Ishikawa (cell line): Measurements from ENCODE around the gene SF3A1.

Source experiments
- CEBPB ChIP-seq: IDR thresholded peaks from 2 replicates; pipeline ENCODE4 v1.6.1; 2012
- CREB1 ChIP-seq: IDR thresholded peaks from 2 replicates; pipeline ENCODE4 v1.6.1; 2012; ENCODE audit warnings: low read depth
- EGR1 ChIP-seq: IDR thresholded peaks from 2 replicates; pipeline ENCODE4 v1.6.1; 2012
- EP300 ChIP-seq: IDR thresholded peaks from 2 replicates; pipeline ENCODE4 v1.6.1; 2012; ENCODE audit warnings: borderline replicate concordance
- FOXM1 ChIP-seq: IDR thresholded peaks from 2 replicates; pipeline ENCODE4 v1.6.1; 2012; ENCODE audit warnings: low read depth, borderline replicate concordance
- NFIC ChIP-seq: IDR thresholded peaks from 2 replicates; pipeline ENCODE4 v1.6.1; 2012
- RAD21 ChIP-seq: IDR thresholded peaks from 2 replicates; pipeline ENCODE4 v1.6.1; 2012; ENCODE audit warnings: low read depth
- REST ChIP-seq: IDR thresholded peaks from 2 replicates; pipeline ENCODE4 v1.6.1; 2012; ENCODE audit warnings: low read depth, mild to moderate bottlenecking
- TAF1 ChIP-seq: IDR thresholded peaks from 2 replicates; pipeline ENCODE4 v1.6.1; 2012; ENCODE audit warnings: low read depth, mild to moderate bottlenecking
- TCF12 ChIP-seq: IDR thresholded peaks from 2 replicates; pipeline ENCODE4 v1.6.1; 2012; ENCODE audit warnings: low read depth
- TEAD4 ChIP-seq: IDR thresholded peaks from 2 replicates; pipeline ENCODE4 v1.6.1; 2012
- YY1 ChIP-seq: IDR thresholded peaks from 2 replicates; pipeline ENCODE4 v1.6.1; 2012; ENCODE audit warnings: low read depth
- ZBTB7A ChIP-seq: IDR thresholded peaks from 2 replicates; pipeline ENCODE4 v1.6.1; 2012; ENCODE audit warnings: low read depth
- TF ChIP-seq, protein P1 (sequence below): IDR thresholded peaks from 2 replicates; pipeline ENCODE4 v1.6.1; 2012
- TF ChIP-seq, protein P2 (sequence below): IDR thresholded peaks from 2 replicates; pipeline ENCODE4 v1.6.1; 2012

SF3A1 gene

DNA sequence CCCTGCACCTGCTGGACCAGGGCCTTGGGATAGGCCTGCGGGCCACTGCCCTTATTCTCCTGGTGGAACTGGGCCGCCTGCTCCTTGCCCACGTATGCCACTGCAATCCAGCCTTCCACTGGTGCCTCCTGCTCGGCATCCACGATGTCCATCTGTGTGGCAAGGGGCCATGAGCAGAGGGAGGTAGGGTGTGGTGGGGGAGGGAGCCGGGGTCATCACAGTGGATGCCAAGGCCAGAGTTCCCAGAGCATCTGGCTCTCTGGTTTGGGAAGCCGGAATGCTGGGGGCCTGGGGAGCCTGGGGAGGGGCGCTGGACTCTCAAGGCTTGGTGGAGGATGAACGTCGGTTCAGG is 29.9 kb upstream of the SF3A1 start:
- TF ChIP-seq, protein P1, sequence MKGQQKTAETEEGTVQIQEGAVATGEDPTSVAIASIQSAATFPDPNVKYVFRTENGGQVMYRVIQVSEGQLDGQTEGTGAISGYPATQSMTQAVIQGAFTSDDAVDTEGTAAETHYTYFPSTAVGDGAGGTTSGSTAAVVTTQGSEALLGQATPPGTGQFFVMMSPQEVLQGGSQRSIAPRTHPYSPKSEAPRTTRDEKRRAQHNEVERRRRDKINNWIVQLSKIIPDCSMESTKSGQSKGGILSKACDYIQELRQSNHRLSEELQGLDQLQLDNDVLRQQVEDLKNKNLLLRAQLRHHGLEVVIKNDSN, result no peak
- no peak for TF ChIP-seq TCF12
- TF ChIP-seq, protein P2, sequence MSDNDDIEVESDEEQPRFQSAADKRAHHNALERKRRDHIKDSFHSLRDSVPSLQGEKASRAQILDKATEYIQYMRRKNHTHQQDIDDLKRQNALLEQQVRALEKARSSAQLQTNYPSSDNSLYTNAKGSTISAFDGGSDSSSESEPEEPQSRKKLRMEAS, result no peak
- no peak for TF ChIP-seq CEBPB
- TF ChIP-seq EGR1, result no peak
- TF ChIP-seq YY1, result no peak
- TF ChIP-seq TEAD4, result no peak
- TF ChIP-seq NFIC, result no peak
- no peak for TF ChIP-seq TAF1
- TF ChIP-seq RAD21, result no peak

DNA sequence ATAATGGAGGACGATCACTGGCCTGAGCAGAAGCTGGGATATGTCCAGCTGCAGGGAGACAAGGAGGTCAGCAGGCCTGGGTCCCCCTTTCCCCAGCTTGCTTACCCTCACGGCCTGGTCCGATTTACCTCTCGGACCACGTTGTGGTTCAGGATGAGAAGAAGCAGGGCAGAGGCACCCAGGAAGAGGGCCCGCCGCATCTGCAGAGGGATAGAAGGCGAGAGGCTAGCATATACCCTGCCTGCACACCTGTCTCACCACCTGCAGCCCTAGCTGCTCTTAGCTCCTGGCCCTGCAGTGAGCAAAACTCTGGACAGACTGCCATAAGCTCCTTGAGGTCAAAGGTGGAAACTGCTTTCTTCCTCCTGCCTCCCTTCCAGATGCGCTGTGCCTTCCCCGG is 29.2 kb upstream of the SF3A1 start:
- no peak for TF ChIP-seq EP300
- TF ChIP-seq ZBTB7A, result no peak
- no peak for TF ChIP-seq REST
- no peak for TF ChIP-seq FOXM1
- TF ChIP-seq TAF1, result no peak
- TF ChIP-seq EGR1, result no peak
- no peak for TF ChIP-seq CEBPB
- TF ChIP-seq TCF12, result no peak
- TF ChIP-seq, protein P2, result no peak
- no peak for TF ChIP-seq CREB1
- TF ChIP-seq NFIC, result no peak
- no peak for TF ChIP-seq TEAD4
- no peak for TF ChIP-seq RAD21
- no peak for TF ChIP-seq YY1
- TF ChIP-seq, protein P1, result no peak

DNA sequence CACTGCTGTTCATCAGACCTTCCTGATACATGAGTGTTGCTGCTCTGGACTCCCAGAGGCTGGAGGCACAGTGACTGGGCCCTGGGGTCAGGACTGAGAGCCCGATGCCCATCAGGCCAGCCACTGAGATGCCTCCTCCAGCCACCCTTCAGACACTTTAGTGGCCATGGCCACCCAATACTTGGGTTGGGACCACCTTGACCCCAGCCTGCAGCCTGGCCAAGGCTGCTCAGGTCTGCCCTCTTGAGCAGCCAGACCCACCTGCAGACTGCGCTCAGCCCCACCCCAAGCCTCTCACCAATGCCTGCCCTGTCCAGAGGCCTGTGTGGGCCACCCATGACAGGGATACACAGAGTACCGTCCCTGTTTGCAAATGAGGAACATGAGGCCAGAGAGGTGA is 26.4 kb upstream of the SF3A1 start:
- no peak for TF ChIP-seq TEAD4
- TF ChIP-seq FOXM1, result no peak
- TF ChIP-seq TCF12, result no peak
- no peak for TF ChIP-seq ZBTB7A
- TF ChIP-seq TAF1, result no peak
- TF ChIP-seq, protein P2, result no peak
- TF ChIP-seq YY1, result no peak
- TF ChIP-seq NFIC, result no peak
- no peak for TF ChIP-seq RAD21

- no peak for TF ChIP-seq TEAD4
- TF ChIP-seq CREB1, result no peak
- no peak for TF ChIP-seq EP300
- TF ChIP-seq TCF12, result no peak
- TF ChIP-seq, protein P2, result no peak
- no peak for TF ChIP-seq NFIC
- no peak for TF ChIP-seq CEBPB
- TF ChIP-seq FOXM1, result no peak
- TF ChIP-seq REST, result no peak
- no peak for TF ChIP-seq EGR1
- no peak for TF ChIP-seq RAD21
- TF ChIP-seq ZBTB7A, result no peak
- TF ChIP-seq, protein P1, result no peak
Measured at GRCh38 chr22:30382340-30382739, 25.6 kb upstream of the SF3A1 start.

DNA sequence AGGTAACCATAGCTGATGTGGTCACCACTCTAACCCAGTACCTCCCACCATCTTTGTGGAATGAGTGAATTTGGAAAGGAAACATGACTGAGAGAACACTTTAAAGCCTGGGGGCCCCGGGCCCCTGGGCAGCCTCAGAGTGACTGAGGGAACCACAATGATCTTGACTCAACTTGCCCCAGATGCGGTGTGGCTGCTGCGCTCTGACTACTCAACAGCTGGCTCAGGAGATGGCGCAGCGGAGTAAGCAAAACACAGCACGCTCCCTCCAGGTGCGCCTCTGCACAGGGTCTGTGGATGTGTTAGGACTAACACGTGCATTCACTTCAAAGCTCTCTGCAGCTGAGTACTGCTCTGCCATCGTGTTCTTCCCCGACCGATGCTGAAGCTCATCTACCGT is 24.6 kb upstream of the SF3A1 start:
- TF ChIP-seq REST, result no peak
- no peak for TF ChIP-seq NFIC
- TF ChIP-seq TCF12, result no peak
- no peak for TF ChIP-seq YY1
- TF ChIP-seq EGR1, result no peak
- TF ChIP-seq EP300, result no peak
- TF ChIP-seq CREB1, result no peak
- TF ChIP-seq TEAD4, result no peak
- no peak for TF ChIP-seq ZBTB7A
- no peak for TF ChIP-seq FOXM1
- no peak for TF ChIP-seq RAD21
- TF ChIP-seq, protein P1, result no peak
- TF ChIP-seq, protein P2, result no peak
- TF ChIP-seq TAF1, result no peak
- TF ChIP-seq CEBPB, result no peak
